KG1 (cell line): Measurements from ENCODE around the gene NFKBIL1.
A peak's percentile ranks its signal among the peaks of the same experiment; 100 is the strongest.

Source experiments
- DNase-seq: peaks from one replicate; lab custom pipeline; 2025; lab: John Stamatoyannopoulos, UW

The NFKBIL1 gene

DNA sequence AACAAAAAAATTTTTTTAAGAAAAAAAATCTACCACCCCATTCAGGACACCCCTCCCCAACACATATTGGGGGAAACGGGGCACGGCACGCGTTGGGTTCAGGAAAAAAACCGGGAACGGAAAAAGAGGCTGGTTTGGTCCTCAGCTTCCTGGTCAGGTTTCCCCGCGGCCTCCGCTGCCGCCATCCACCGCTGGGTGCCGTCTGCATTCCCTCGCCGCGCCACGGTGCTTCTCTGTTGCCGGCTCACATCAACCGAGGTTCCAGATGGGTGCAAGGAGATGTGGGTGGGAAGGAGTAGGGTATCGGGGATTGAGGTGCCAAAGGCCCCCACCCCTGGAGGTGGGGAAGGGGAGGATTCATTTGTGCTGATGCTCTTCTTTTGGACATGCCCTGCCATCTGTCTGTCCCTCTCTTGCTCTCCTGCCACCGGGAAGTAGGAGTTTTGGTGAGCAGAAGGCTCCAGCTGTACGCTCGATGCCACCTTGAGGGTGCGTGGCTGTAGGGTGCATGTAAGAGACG is 12.8 kb upstream of the NFKBIL1 start:
- no peak for DNase-seq

DNA sequence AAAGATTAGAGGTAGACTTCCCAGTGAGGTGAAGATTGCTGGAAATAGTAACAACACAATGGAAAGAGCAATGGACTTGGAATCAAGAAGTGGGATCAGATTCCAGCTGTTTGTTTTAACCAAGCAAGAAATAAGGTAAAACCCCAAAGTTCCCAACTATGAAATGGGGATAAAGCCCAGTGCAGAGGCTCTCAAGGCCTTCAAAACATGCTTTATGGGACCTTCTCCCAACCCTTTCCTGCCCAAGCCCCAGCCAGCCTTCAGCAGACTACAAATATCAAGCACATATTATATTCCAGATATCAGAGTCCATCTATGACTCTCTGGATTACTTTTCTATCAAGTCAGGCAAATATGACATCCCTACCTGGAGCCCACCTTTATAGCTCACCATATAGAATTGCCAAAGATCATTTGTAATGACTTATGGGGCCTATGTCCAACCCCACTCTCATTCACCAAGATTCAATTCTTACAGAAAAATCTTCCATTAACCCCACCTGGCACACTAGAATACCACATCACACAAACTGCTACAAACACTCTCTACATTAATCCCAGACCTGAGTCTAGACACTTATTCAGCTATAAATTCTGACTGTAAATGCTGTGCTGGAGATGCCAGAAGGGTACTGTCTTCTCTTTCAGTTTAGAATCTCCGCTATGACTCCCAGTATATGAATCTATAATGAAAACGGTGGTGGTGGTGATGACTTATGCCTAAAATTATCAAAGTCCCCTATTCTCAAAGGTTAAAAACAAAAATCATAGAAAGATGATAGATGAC is 11.7 kb upstream of the NFKBIL1 start:
- DNase-seq: no peak

DNA sequence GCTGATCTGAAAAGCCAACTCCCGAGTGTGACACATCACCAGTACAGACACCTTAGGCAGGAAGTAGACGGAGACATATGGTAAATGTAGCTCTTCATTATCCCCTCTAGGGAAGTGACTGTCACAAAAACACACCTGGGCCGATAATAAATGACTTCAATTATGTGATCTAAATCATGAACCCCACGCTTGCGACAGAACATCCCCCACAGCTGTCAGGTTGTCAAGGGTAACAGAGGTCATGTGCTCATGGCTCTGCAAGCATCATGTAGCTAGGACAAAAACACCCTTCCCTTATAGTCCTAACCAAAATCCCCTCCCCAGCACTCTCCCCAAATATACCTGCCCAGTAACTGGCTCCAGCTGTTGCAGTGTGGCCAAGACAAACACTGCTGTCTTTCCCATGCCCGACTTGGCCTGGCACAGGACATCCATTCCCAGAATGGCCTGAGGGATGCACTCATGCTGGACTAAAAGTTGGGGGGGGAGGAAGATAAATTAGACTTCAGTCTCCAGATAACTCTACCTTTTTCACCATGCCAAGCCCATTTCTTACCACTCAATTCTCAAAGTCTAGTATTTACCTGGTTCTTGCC is 8.5 kb upstream of the NFKBIL1 start:
- no peak for DNase-seq

DNA sequence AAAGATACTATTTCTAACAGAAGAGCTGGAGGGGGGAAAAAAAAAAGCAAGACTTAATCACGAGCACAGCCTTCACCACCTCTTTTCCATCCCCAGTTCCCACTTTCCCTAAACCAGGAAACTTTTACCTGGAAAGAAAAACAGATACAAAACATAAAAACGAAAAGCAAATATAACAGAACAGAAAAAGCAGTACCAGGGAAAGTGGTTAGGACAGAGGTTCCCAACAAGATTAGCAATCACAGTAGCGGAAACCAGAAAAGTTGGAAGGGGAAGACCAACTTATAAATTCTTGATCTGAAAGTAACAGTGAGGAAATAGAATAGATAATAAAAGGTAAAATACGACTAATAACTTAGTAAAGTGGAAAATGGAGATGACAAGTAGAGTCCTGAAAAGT is 6.8 kb upstream of the NFKBIL1 start:
- DNase-seq: no peak

DNA sequence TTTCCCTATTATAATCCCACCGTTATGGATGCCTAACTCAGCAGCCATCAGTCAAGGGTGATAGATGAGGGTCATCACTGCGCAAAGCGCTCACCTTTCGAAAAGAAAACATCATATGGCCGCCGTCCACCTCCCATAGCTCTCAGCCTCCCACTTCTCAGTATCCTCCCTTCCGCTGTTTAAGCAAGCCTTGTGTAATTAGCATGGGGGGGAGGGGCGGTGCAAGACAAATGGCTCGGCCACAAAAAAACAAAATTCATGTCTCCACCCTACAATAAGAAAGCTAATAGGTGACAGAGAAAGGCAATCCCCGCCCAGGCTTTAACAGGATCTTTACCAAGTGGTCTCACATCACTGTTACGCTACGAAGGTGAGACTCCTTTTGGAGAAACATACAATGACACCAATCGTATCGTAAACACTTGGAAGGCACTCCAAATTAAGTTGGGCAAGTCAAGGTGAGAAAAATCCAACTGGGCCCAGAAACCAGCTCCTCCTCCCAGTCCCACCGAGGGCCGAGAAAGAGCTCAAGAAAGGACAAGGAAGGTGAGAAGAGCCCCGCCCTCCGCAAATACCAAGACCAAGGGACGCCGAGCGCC is 6.2 kb upstream of the NFKBIL1 start:
- peak; percentile 57 for DNase-seq

DNA sequence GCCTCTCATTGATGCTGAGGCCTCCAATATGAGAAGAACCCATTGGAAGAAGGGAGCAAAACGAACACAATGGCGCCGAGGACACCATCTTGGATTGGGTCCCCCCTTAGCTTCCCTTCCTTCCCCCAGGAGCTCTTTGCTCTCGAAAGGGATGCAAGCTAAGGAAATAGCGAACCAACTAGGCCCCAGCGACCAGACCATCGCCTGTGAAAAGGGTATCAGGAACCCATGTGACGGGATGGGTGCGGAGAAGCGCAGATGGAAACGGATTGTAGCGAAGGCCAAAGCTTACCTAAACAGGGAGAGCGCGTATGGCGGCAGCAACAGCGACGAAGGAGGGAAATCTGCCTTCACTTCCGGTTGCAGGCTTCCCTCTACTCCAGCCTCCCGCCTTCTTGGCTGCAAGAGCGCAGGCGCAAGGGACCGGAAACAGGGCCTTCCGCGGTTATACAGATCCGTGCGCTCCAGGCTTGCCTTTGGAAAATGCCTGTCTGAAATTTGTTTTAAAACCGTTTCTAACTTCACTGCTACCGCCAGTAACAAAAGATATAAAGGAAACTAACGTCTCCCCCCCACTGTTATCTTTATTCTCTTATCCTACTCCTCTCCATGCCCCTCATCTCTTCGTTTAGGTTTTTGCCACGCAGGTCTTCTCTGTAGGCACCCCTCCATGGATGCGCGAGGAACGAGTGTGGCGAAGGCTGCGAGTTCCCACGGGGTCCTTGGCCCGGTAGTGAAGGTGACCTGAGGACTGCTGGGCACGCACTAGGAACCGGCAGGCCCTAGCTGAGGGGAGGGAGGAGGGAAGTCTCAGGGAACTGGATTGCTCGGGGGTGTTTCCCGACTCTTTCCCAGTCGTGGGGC is 5.5 kb upstream of the NFKBIL1 start, which contains the start of gene DDX39B:
DDX39B (minus strand) TSS at position 346 of the 864 bp plus-strand sequence. CDS start 1,471 bp downstream, outside the sequence.
- peak; percentile 99 for DNase-seq

DNA sequence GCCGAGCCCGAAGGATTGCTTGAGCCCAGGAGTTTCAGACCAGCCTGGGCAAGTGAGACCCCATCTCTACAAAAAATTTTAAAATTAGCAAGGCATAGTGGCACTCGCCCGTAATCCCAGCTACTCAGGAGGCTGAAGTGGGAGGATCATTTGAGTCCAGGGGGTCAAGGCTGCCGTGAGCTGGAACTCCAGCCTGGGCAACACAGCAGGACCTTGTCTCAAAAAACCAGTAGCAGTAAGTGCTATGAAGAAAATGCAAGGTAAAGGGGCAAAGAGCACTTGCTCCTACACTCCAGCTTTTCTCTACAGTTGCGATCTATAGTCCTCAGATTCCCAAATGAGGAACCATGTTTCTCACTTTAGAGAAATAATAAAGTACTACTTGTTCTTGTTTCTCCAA is 3.8 kb upstream of the NFKBIL1 start:
- no peak for DNase-seq

DNA sequence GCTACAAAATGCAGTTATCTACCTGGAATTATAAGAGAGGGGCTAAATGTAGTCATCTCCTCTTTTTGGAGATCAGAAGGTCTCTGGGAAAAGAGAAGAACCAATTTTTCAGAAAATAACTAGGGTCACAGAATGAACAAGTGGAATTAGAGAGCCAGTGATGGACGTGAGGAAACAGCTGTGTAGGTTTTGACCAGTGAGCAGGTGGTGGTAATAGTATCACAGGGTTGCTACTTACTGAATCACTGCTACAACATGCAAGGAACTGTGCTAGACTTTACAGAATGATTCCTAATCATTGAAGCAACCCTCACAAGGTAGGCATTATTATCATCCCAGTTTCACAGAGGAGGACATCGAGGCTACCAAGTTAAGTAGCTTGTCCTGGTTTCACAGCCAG is 2.7 kb upstream of the NFKBIL1 start:
- DNase-seq: no peak

DNA sequence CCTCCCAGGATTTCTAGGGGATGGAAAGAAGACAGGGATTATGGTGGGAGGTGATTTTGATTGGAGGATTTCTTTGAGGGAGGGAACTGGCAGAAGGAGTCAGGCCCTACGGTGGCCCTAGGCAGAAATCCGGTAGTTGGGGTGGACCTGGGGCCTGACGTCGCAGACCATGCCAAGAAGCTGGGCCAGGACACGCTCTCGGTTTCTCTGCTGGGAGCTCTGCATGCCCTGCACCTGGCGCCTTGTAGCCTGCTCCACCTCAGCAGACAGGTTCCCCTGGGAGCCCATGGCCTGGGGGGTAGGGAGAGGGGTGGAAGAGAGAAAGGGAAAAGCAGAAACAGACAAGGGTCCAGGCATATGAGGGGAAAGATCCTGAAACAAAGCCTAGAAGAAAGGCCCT is 2.1 kb upstream of the NFKBIL1 start:
- DNase-seq: no peak

DNA sequence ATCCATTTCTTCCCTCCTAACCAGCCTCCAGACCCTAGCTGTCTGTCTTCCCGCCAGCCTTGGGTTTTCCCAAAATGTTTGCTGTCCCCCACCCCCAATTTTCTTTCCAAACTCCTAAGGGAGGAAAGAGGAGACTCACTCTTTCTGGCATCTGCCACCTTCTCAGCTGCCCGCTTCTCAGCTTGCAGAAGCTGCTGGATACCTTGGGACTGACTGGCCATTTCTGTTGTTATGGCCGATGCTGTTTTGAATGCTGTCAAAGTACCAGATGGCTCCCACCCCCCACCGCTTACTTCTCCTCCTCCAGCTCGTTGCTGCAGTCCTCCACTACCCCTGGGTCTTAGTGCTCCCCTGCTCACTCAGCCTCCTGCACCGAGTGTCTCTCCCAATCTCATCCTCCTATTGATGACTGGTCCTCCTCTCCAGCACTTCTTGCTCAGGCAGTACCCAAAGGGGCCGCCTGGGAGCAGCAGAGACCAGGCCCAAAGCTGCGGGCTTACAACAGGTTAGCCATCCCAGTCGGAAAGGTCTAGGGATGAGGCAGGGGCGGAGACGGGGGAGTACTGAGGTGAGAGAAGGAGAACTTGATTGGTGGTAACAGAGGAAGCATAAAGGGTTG is 960 bp upstream of the NFKBIL1 start, which contains the start of gene ATP6V1G2:
ATP6V1G2 (minus strand) TSS at position 270 of the 619 bp plus-strand sequence; CDS start at position 221, 49 bp downstream.
- peak; percentile 68 for DNase-seq

DNA sequence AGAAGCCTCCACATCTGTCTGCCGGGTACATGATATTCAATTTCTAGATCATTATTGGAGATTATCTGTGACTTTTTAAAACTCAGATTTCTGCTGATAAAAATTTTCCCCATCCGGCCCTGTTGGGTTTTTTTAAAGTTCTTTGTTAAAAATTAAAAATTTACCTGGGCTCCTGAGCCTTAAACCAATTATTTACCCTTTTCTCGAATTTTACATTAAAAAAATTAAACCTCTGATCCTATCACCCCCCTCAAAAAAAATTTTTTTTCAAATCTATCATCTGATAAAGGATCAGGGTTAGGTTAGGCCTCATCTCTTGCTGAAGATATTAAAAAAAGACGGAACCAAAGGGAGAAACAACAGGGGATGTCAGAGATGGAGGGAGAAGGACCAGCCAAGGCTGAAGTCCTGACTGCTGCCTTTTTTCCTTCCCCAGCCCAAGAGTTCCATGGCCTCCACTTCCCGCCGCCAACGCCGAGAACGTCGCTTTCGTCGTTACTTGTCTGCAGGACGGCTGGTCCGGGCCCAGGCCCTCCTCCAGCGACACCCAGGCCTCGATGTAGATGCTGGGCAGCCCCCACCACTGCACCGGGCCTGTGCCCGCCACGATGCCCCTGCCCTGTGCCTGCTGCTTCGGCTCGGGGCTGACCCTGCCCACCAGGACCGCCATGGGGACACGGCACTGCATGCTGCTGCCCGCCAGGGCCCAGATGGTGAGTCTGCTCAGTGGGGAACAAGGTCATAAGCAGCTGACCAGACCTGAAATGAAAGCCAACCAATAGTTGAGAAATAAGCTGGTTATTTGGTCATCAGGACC is 527 bp downstream of the NFKBIL1 start:
- no peak for DNase-seq

DNA sequence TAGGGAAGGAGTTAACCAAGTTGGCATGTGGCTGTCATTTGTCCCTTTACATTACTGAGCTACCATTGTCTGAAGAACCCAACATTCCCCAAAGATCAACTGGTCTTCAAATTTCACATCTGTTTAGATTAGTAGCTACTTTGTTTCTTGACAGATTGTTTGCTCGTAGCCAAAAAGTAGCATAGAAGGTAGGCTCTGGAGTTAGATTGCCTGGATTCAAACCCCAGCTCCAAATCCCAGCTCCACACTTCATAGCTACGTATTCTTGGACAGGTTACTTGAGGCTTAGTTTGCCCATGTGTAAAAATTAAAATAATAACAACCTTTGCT is 1.1 kb downstream of the NFKBIL1 start:
- no peak for DNase-seq

DNA sequence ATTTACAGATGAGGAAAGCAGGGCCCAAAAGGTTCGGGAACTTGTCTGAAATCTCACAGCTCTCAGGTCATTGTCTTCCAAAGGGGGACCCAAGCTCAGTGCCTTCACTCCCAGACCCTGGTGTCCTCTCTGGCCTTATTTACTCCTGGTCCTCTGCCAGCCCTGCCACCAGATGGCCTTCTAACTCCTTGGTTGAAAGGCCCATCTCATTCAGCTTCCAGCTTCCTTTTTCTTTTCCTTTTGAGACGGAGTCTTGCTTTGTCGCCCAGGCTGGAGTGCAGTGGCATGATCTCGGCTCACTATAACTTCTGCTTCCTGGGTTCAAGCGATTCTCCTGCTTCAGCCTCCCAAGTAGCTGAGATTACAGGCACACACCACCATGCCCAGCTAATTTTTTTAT is 4.0 kb downstream of the NFKBIL1 start:
- DNase-seq: peak; percentile 46

DNA sequence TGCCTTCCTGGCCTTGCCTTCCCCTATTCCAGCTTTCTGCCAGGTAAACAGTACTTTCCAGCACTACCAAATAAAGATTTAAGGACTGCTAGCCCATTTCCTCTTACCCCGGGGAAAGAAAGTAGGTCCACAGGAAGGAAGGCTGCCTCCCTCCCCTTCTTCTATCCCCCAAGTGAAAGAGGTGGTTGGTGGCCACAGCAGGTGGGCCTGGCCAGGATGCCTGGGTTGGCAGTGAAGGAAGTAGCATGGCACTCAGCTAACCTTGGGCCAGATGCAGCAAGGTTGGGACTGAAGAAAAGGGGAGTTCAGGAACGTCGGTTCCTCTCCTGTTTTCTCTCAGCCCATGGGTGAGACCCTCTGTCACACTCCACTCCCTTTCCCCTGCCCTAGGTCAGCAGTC is 8.9 kb downstream of the NFKBIL1 start:
- no peak for DNase-seq

DNA sequence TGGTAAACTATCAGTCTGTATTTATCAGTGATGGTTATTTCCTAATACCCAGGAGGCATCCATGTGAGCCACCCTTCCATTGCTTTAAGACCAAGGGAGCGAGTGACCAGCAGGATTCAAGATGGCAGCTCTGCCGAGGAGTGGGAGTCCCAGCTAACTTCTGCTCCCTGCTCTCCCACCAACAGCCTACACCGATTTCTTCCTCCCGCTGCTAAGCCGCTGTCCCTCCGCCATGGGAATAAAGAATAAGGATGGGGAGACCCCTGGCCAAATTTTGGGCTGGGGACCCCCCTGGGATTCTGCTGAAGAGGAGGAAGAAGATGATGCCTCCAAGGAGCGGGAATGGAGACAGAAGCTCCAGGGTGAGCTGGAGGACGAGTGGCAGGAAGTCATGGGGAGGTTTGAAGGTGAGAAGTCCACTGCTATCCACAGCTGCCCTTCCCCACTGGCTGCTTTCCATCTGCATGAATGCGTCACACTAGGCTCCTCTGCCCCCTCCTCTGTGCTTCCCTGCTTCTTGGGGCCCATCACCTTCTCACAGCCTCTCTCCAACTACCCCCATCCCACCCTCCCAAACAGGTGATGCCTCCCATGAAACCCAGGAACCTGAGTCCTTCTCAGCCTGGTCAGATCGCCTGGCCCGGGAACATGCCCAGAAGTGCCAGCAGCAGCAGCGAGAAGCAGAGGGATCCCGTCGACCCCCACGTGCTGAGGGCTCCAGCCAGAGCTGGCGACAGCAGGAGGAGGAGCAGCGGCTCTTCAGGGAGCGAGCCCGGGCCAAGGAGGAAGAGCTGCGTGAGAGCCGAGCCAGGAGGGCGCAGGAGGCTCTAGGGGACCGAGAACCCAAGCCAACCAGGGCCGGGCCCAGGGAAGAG is 10.3 kb downstream of the NFKBIL1 start:
- no peak for DNase-seq

DNA sequence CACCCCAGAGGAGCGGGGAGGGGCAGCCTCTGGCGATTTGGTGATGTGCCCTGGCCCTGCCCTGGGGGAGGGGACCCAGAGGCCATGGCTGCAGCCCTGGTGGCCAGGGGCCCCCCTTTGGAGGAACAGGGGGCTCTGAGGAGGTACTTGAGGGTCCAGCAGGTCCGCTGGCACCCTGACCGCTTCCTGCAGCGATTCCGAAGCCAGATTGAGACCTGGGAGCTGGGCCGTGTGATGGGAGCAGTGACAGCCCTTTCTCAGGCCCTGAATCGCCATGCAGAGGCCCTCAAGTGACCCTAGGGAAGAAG is 10.9 kb downstream of the NFKBIL1 start:
- no peak for DNase-seq

DNA sequence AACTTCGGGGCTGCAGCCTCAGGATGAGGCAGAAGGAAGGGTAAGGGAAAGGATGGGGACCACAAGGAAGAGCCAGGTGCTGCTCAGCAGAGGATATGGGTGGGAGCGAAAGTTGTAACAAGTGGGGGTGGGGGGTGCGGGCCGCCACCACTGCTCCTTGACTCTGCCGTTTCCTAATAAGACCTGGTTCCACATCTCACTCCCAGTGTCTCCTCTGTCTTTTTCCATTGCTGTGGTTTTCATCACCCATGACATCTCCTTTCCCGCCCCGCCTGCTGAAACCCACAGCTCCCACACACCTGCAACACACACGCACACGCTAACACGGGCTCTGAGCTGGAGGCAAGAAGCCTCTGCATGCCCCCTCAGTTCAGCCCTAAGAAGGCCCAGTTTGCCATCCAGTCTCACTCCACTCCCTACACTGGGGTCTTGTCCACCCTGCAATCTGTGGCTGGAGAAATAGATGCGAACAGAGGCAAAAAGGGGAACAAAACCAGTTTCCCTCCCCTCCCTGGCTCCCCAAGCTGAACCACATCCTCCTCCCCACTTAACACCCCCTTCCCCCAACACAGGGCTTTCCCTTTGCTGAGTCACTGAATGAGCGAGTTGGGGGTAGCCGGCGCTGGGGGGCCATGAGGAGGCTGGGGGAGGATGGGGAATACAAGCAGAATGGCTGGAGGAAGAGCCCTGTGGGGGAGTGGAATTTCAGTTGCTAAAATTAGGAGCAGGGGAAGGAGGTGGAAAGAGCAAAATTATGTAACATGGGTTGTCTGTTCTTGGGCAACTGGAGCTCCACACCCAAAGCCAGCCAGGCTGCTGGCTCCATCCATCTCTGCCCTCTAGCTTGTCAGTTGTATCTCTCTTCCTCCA is 11.5 kb downstream of the NFKBIL1 start:
- DNase-seq: peak; percentile 73

DNA sequence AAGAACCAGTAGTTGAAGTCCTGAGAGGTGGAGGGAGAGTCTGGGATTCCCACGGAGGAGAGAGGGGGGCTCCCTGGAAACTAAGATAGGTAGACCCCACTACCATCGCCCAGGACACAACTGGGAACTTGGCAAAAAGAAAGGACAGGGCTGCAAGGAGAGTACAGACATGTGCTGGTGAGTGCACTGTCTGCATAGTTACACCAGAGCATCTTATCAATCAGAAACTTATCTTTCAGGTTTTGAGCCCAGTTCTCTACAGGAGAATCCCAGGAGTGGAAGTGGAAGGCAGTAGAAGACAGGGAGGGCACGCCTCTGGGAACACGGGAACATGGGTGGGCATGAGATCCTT is 12.2 kb downstream of the NFKBIL1 start:
- DNase-seq: no peak
